ENCODE results near the gene GK. TPM values are rescaled to one million over a fixed set of nuclear protein-coding genes. Genes with fewer than 3 reads are reported as not detected.

Gene GK
- polyA plus RNA-seq, 1 donor (not counting 4 experiments of a cell fraction or from before 2014, with no cell fraction given), result 2.0 TPM

DNA sequence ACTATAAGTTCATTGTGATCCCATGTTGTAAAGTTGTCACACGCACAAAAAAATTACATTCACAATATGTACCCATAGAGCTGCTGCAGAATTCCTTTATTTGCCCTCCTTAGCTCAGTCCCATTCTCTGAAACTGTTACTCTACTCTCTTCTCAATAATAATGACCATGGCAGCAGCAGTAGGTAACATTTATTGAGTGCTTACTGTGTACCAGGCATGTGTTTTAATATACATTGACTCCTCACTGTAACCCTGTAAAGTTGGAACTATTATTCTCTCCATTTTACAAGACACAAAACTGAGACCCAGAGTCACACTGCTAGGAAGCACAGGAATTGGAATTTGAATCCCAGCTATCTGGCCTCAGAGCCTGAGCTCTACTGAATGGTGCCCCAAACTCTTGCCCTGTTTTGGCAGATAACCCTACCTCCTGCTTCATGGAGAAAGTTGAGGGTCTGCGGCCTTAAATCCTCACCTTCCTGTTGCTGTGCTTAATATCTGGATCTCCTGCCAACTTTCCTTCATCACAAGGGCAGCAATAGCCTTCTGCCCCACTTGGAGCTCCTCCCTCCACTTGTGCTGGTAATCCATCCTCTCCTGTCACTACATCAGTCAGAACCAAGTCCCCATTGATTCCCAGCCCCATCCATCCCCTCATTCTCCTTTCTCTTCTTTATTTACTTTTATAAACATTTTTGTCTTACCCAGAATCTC, 20.8 kb downstream of the GK start:
- Histone ChIP-seq H3K4me1 (ENCODE audit: control insufficient read depth, extremely low read depth, insufficient read depth, low read length) (no peaks in the 10 kb centered on the region), H3K36me3 (ENCODE audit: control insufficient read depth in 2 of 2, extremely low read depth in 1 of 2, insufficient read depth in 2 of 2, low read length in 2 of 2) (no peaks in the 10 kb centered on the region), H3K27me3 (ENCODE audit: control insufficient read depth, extremely low read depth, insufficient read depth, low read length) (no peaks in the 10 kb centered on the region), H2AFZ (ENCODE audit: control insufficient read depth, low read length) (no peak overlapping the region), H3K4me3 (ENCODE audit: control insufficient read depth in 2 of 3, extremely low read depth in 1 of 3, insufficient read depth in 2 of 3, low read depth in 1 of 3, low read length in 3 of 3) (no peak overlapping the region), H3K4me2 (ENCODE audit: control insufficient read depth, extremely low read depth, insufficient read depth, low read depth, low read length) (no peak overlapping the region), H3K9me1 (ENCODE audit: control insufficient read depth, extremely low read depth, insufficient read depth, low read length) (no peaks in the 10 kb centered on the region), H3K9me3 (ENCODE audit: control insufficient read depth, low read depth, low read length) (no peaks in the 10 kb centered on the region), H4K20me1 (ENCODE audit: control insufficient read depth, extremely low read depth, insufficient read depth, low read length) (no peaks in the 10 kb centered on the region), H3K9ac (ENCODE audit: control insufficient read depth, extremely low read depth, insufficient read depth, low read length) (no peak overlapping the region), H3K79me2 (ENCODE audit: control insufficient read depth, insufficient read depth, low read length) (no peaks in the 10 kb centered on the region), H3K27ac (ENCODE audit: control insufficient read depth, insufficient read depth, low read length) (no peak overlapping the region)
- FAIRE-seq (no peak), DNase-seq (ENCODE audit: low read depth, low spot score) (no peak)
- dilution Hi-C loops (cut with MboI; ENCODE audit: extremely low pct_ligation_motif_present, low sequenced_read_pairs), result no loop called here
- TF ChIP-seq, protein P1, sequence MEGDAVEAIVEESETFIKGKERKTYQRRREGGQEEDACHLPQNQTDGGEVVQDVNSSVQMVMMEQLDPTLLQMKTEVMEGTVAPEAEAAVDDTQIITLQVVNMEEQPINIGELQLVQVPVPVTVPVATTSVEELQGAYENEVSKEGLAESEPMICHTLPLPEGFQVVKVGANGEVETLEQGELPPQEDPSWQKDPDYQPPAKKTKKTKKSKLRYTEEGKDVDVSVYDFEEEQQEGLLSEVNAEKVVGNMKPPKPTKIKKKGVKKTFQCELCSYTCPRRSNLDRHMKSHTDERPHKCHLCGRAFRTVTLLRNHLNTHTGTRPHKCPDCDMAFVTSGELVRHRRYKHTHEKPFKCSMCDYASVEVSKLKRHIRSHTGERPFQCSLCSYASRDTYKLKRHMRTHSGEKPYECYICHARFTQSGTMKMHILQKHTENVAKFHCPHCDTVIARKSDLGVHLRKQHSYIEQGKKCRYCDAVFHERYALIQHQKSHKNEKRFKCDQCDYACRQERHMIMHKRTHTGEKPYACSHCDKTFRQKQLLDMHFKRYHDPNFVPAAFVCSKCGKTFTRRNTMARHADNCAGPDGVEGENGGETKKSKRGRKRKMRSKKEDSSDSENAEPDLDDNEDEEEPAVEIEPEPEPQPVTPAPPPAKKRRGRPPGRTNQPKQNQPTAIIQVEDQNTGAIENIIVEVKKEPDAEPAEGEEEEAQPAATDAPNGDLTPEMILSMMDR (optimal IDR thresholded peaks at IDR 0.05 in 1 of 3, IDR thresholded peaks at IDR 0.05 in 1 of 3, conservative IDR thresholded peaks at IDR 0.05 in 1 of 3; ENCODE audit: extremely low read depth in 1 of 3, insufficient read depth in 2 of 3, low read length in 3 of 3), result no peak
- no peak for TF ChIP-seq EZH2 (IDR thresholded peaks at IDR 0.05; ENCODE audit: low read length)

DNA sequence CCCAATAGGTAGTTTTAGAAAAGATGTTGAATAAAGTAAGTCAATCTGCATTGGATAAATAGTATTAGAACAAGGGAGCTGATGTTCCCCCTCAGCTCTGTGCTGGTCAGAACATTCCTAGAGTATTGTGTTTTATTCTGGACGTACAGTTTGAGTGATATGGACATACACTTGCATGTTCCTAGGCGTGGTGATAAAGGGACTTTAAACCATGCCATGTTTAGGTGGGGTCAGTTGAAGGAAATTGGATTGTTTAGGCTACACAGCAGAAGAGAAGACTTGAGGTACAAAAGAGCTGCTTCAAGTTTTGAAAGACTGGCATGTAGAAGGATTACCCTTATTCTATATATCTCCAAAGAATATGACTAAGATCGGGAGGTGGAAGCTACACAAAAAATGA, 21.6 kb downstream of the GK start:
- no peak for DNase-seq (ENCODE audit: low read depth, low spot score)
- Histone ChIP-seq H3K4me2 (ENCODE audit: control insufficient read depth, extremely low read depth, insufficient read depth, low read depth, low read length) (no peak overlapping the region), H3K9me1 (ENCODE audit: control insufficient read depth, extremely low read depth, insufficient read depth, low read length) (no peaks in the 10 kb centered on the region), H3K27ac (ENCODE audit: control insufficient read depth, insufficient read depth, low read length) (no peak overlapping the region), H3K9ac (ENCODE audit: control insufficient read depth, extremely low read depth, insufficient read depth, low read length) (no peak overlapping the region), H3K36me3 (ENCODE audit: control insufficient read depth in 2 of 2, extremely low read depth in 1 of 2, insufficient read depth in 2 of 2, low read length in 2 of 2) (no peaks in the 10 kb centered on the region), H3K27me3 (ENCODE audit: control insufficient read depth, extremely low read depth, insufficient read depth, low read length) (no peaks in the 10 kb centered on the region), H3K4me3 (ENCODE audit: control insufficient read depth in 2 of 3, extremely low read depth in 1 of 3, insufficient read depth in 2 of 3, low read depth in 1 of 3, low read length in 3 of 3) (no peak overlapping the region), H3K79me2 (ENCODE audit: control insufficient read depth, insufficient read depth, low read length) (no peaks in the 10 kb centered on the region), H3K4me1 (ENCODE audit: control insufficient read depth, extremely low read depth, insufficient read depth, low read length) (no peaks in the 10 kb centered on the region), H2AFZ (ENCODE audit: control insufficient read depth, low read length) (no peak overlapping the region), H3K9me3 (ENCODE audit: control insufficient read depth, low read depth, low read length) (no peaks in the 10 kb centered on the region), H4K20me1 (ENCODE audit: control insufficient read depth, extremely low read depth, insufficient read depth, low read length) (no peaks in the 10 kb centered on the region)
- dilution Hi-C loops (cut with MboI; ENCODE audit: extremely low pct_ligation_motif_present, low sequenced_read_pairs), result no loop called here
- FAIRE-seq, result no peak
- no peak for TF ChIP-seq EZH2 (IDR thresholded peaks at IDR 0.05; ENCODE audit: low read length)
- TF ChIP-seq, protein P1 (optimal IDR thresholded peaks at IDR 0.05 in 1 of 3, IDR thresholded peaks at IDR 0.05 in 1 of 3, conservative IDR thresholded peaks at IDR 0.05 in 1 of 3; ENCODE audit: extremely low read depth in 1 of 3, insufficient read depth in 2 of 3, low read length in 3 of 3), result no peak

Data from keratinocyte (primary cell).